Measurements from ENCODE around the gene NAV2. TPM values are rescaled to one million over a fixed set of nuclear protein-coding genes. Genes with fewer than 3 reads are reported as not detected.

The NAV2 gene
- polyA plus RNA-seq, 1 experiment = 5.1 TPM

- no peak for DNase-seq (ENCODE audit: low read depth, low spot score)
- ChIA-PET CTCF (interaction anchor here (2.3 kb wide), 1 partner anchor 16 kb away, joined by 7 read pairs; no protein-coding TSS in a partner anchor), POLR2A (no interaction called here)
- Histone ChIP-seq H3K4me3 (ENCODE audit: low read depth, low read length) (no peak overlapping the region), H3K27ac (ENCODE audit: low read depth, low read length) (no peak overlapping the region), H3K9me3 (ENCODE audit: control insufficient read depth, insufficient read depth, low read length) (no peaks in the 10 kb centered on the region), H3K27me3 (ENCODE audit: control insufficient read depth, insufficient read depth, low read length) (no peaks in the 10 kb centered on the region)
- no peak for TF ChIP-seq CTCF (IDR thresholded peaks at IDR 0.05; ENCODE audit: low read depth, low read length)
These were observed 175.2 kb downstream of the NAV2 start for GRCh38 chr11:19887842-19888241.

GRCh38 chr11:19889531-19889930, 176.9 kb downstream of the NAV2 start:
- no peak for DNase-seq (ENCODE audit: low read depth, low spot score)
- H3K27ac ChIP-seq (ENCODE audit: low read depth, low read length) = no peak overlapping the region
- ChIA-PET POLR2A (interaction anchor here (0.6 kb wide), 1 partner anchor 45 kb away, joined by 3 read pairs; no protein-coding TSS in a partner anchor), CTCF (interaction anchor here (2.3 kb wide), 1 partner anchor 14 kb away, joined by 7 read pairs; no protein-coding TSS in a partner anchor)
- no peak for TF ChIP-seq CTCF (IDR thresholded peaks at IDR 0.05; ENCODE audit: low read depth, low read length)
- H3K27me3 ChIP-seq (ENCODE audit: control insufficient read depth, insufficient read depth, low read length) = no peaks in the 10 kb centered on the region
- no peak overlapping the region for H3K4me3 ChIP-seq (ENCODE audit: low read depth, low read length)
- H3K9me3 ChIP-seq (ENCODE audit: control insufficient read depth, insufficient read depth, low read length) = no peaks in the 10 kb centered on the region

- DNase-seq (ENCODE audit: low read depth, low spot score) = peak; percentile 60
- Histone ChIP-seq H3K27me3 (ENCODE audit: control insufficient read depth, insufficient read depth, low read length) (no peaks in the 10 kb centered on the region), H3K4me3 (ENCODE audit: low read depth, low read length) (no peak overlapping the region), H3K9me3 (ENCODE audit: control insufficient read depth, insufficient read depth, low read length) (no peaks in the 10 kb centered on the region), H3K27ac (ENCODE audit: low read depth, low read length) (peak overlapping the region; percentile 58)
- TF ChIP-seq CTCF (IDR thresholded peaks at IDR 0.05; ENCODE audit: low read depth, low read length) = no peak
- CTCF ChIA-PET = interaction anchor here (0.9 to 1.6 kb wide), 2 partner anchors 14 to 243 kb away, joined by 3 to 9 read pairs; no protein-coding TSS in a partner anchor
- POLR2A ChIA-PET = interaction anchor here (0.6 kb wide), 1 partner anchor 13 kb away, joined by 3 read pairs; no protein-coding TSS in a partner anchor
These were observed 177.7 kb downstream of the NAV2 start for GRCh38 chr11:19890308-19890707.

- H3K27ac ChIP-seq (ENCODE audit: low read depth, low read length) = peak overlapping the region; percentile 58
- H3K4me3 ChIP-seq (ENCODE audit: low read depth, low read length) = no peak overlapping the region
- ChIA-PET POLR2A (interaction anchor here (0.6 kb wide), 1 partner anchor 12 kb away, joined by 3 read pairs; no protein-coding TSS in a partner anchor), CTCF (interaction anchor here (0.9 to 1.6 kb wide), 2 partner anchors 13 to 242 kb away, joined by 3 to 9 read pairs; no protein-coding TSS in a partner anchor)
- no peaks in the 10 kb centered on the region for H3K9me3 ChIP-seq (ENCODE audit: control insufficient read depth, insufficient read depth, low read length)
- no peak for DNase-seq (ENCODE audit: low read depth, low spot score)
- no peaks in the 10 kb centered on the region for H3K27me3 ChIP-seq (ENCODE audit: control insufficient read depth, insufficient read depth, low read length)
- TF ChIP-seq CTCF (IDR thresholded peaks at IDR 0.05; ENCODE audit: low read depth, low read length) = no peak
These were observed 178.4 kb downstream of the NAV2 start for GRCh38 chr11:19891022-19891421.

GRCh38 chr11:19892387-19892786, 179.8 kb downstream of the NAV2 start:
- CTCF ChIA-PET = interaction anchor here (1.4 to 2.6 kb wide), 2 partner anchors 11 to 14 kb away, joined by 6 to 10 read pairs; no protein-coding TSS in a partner anchor
- Histone ChIP-seq H3K27ac (ENCODE audit: low read depth, low read length) (no peak overlapping the region), H3K27me3 (ENCODE audit: control insufficient read depth, insufficient read depth, low read length) (no peaks in the 10 kb centered on the region), H3K9me3 (ENCODE audit: control insufficient read depth, insufficient read depth, low read length) (no peaks in the 10 kb centered on the region), H3K4me3 (ENCODE audit: low read depth, low read length) (no peak overlapping the region)
- POLR2A ChIA-PET = no interaction called here
- TF ChIP-seq CTCF (IDR thresholded peaks at IDR 0.05; ENCODE audit: low read depth, low read length) = no peak
- no peak for DNase-seq (ENCODE audit: low read depth, low spot score)
